Mesenchymal stem cell (in vitro differentiated cells and primary cell): ENCODE data around the gene MEAF6.
A peak's percentile ranks its signal among the peaks of the same experiment; 100 is the strongest.

Experiments used
- DNase-seq: peaks from one replicate; pipeline ENCODE4 v3.0.0-alpha.2; 2013
- H2AFZ ChIP-seq: one replicate; pipeline ENCODE4 v1.6.1; 2013; ENCODE audit warnings: low read depth, mild to moderate bottlenecking, control low read depth, inconsistent platforms, low read length, moderate library complexity
- H2AK5ac ChIP-seq: 2 replicates; pipeline ENCODE4 v1.6.1; 2013; ENCODE audit warnings: low read length, moderate library complexity, mild to moderate bottlenecking, inconsistent platforms; ENCODE audit not compliant: severe bottlenecking
- H2BK120ac ChIP-seq: one replicate; pipeline ENCODE4 v1.6.1; 2013; ENCODE audit warnings: low read depth, mild to moderate bottlenecking, inconsistent platforms, low read length, moderate library complexity
- H2BK12ac ChIP-seq, 2 experiments: one replicate each; pipeline ENCODE4 v1.6.1; 2013; ENCODE audit warnings: inconsistent platforms in 2 of 2, low read length in 2 of 2, mild to moderate bottlenecking in 2 of 2, moderate library complexity in 2 of 2, control low read depth in 1 of 2
- H2BK15ac ChIP-seq: one replicate; pipeline ENCODE4 v1.6.1; 2013; ENCODE audit warnings: mild to moderate bottlenecking, low read depth, inconsistent platforms; ENCODE audit not compliant: poor library complexity, severe bottlenecking
- H2BK5ac ChIP-seq: 2 replicates; pipeline ENCODE4 v1.6.1; 2013; ENCODE audit warnings: low read depth, mild to moderate bottlenecking, low read length, control low read depth, inconsistent platforms; ENCODE audit not compliant: poor library complexity, severe bottlenecking
- H3K14ac ChIP-seq, 2 experiments: one replicate each; pipeline ENCODE4 v1.6.1; 2013; ENCODE audit warnings: inconsistent platforms in 2 of 2, low read length in 2 of 2, control low read depth in 1 of 2, mild to moderate bottlenecking in 1 of 2, moderate library complexity in 1 of 2
- H3K18ac ChIP-seq, 2 experiments: one replicate each; pipeline ENCODE4 v1.6.1; 2013; ENCODE audit warnings: inconsistent platforms in 2 of 2, low read length in 2 of 2, control low read depth in 1 of 2, low read depth in 1 of 2, mild to moderate bottlenecking in 1 of 2
- H3K23ac ChIP-seq, 2 experiments: one replicate each; pipeline ENCODE4 v1.6.1; 2013; ENCODE audit warnings: inconsistent platforms in 2 of 2, low read length in 2 of 2, mild to moderate bottlenecking in 2 of 2, moderate library complexity in 2 of 2, control low read depth in 1 of 2
- H3K27ac ChIP-seq: 2 replicates; pipeline ENCODE4 v1.5.1; 2013; ENCODE audit warnings: mild to moderate bottlenecking, moderate library complexity, low read length, control low read depth, inconsistent platforms; ENCODE audit not compliant: poor library complexity, severe bottlenecking
- H3K27me3 ChIP-seq, 2 experiments: 2 replicates each; pipeline versions ENCODE4 v1.6.1 to v1.7.0; 2013; ENCODE audit warnings: low read length in 2 of 2, mild to moderate bottlenecking in 2 of 2, moderate library complexity in 2 of 2, control low read depth in 1 of 2, inconsistent platforms in 1 of 2; ENCODE audit not compliant: control insufficient read depth in 1 of 2, insufficient read depth in 1 of 2
- H3K36me3 ChIP-seq, 2 experiments: 2 replicates each; pipeline versions ENCODE4 v1.6.1 to v1.7.0; 2013; ENCODE audit warnings: low read length in 2 of 2, control low read depth in 1 of 2, inconsistent platforms in 1 of 2, low read depth in 1 of 2, mild to moderate bottlenecking in 1 of 2; ENCODE audit not compliant: insufficient read depth in 2 of 2, control insufficient read depth in 1 of 2
- H3K4ac ChIP-seq, 2 experiments: one replicate each; pipeline ENCODE4 v1.6.1; 2013; ENCODE audit warnings: inconsistent platforms in 2 of 2, low read length in 2 of 2, mild to moderate bottlenecking in 2 of 2, moderate library complexity in 2 of 2, control low read depth in 1 of 2, low read depth in 1 of 2
- H3K4me1 ChIP-seq: 2 replicates; pipeline ENCODE4 v1.6.1; 2013; ENCODE audit warnings: low read depth, low read length, control low read depth; ENCODE audit not compliant: control insufficient read depth, insufficient read depth
- H3K4me2 ChIP-seq: 2 replicates; pipeline ENCODE4 v1.6.1; 2013; ENCODE audit warnings: low read length, mild to moderate bottlenecking, inconsistent platforms; ENCODE audit not compliant: poor library complexity, severe bottlenecking
- H3K4me3 ChIP-seq, 2 experiments: 2 replicates each; pipeline versions ENCODE4 v1.5.1 to v1.7.0; 2013; ENCODE audit warnings: low read length in 2 of 2, mild to moderate bottlenecking in 2 of 2, control low read depth in 1 of 2, low read depth in 1 of 2; ENCODE audit not compliant: insufficient read depth in 1 of 2
- H3K79me1 ChIP-seq: replicated peaks from 2 replicates; pipeline ENCODE4 v1.6.1; 2013; ENCODE audit warnings: mild to moderate bottlenecking, control low read depth, low read length, inconsistent platforms; ENCODE audit not compliant: poor library complexity, severe bottlenecking
- H3K9ac ChIP-seq: 2 replicates; pipeline ENCODE4 v1.7.0; 2013; ENCODE audit warnings: mild to moderate bottlenecking, low read length, moderate library complexity
- H3K9me3 ChIP-seq: 2 replicates; pipeline ENCODE4 v1.7.0; 2013; ENCODE audit warnings: mild to moderate bottlenecking, low read length; ENCODE audit not compliant: control insufficient read depth
- H4K8ac ChIP-seq: one replicate; pipeline ENCODE4 v1.6.1; 2013; ENCODE audit warnings: inconsistent platforms, mild to moderate bottlenecking, low read length, moderate library complexity
- H4K91ac ChIP-seq: one replicate; pipeline ENCODE4 v1.6.1; 2013; ENCODE audit warnings: mild to moderate bottlenecking, low read length, inconsistent platforms
- WGBS: methylation state at CpG from one replicate; pipeline ENCODE4 v1.1.7; 2013; ENCODE audit warnings: mixed read lengths; 5-methylcytosine and 5-hydroxymethylcytosine counted together

The MEAF6 gene

DNA sequence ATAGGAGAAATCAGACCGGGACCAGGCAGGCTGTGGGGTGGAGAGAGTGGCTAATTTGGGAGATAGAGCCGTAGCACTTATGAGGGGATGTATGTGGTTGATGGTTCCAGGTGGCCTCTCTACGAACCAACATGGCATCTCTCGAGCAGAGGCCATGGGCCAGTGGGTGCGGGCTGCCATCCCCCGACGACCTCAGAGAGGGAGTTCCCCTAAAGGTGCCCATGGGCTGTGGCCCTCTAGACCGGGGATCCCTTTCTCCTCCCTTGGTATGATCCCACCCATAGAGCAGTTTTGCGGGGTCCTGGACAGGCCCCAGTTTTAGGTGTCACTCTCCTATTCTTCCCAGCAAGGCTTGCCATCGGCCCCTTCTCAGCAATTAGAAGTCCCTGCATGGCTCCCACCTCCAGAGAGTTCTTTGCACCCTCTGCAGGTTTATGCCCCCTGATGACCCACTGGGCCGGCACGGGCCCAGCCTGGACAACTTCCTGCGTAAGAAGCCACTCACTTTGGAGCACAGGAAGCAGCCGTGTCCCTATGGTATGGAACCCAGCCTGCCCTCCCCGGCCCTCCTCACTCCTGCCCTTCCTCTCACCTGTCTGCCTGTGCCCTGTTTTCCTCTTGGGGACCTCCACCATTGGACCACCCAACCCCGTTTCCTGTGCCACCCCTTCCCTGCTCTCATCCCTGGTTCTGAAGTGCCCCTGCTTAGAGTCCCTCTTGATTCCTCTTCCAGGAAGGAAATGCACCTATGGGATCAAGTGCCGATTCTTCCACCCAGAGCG, 32.4 kb downstream of the MEAF6 start:
- no peak overlapping the region for H2BK120ac ChIP-seq
- H3K4ac ChIP-seq = no peak overlapping the region
- H2BK12ac ChIP-seq = no peak overlapping the region
- H3K9ac ChIP-seq = no peak overlapping the region
- no peaks in the 10 kb centered on the region for H3K27me3 ChIP-seq
- H3K4me1 ChIP-seq = peaks cover 49% of the 10 kb centered on the region
- no peak overlapping the region for H3K27ac ChIP-seq
- H3K9me3 ChIP-seq = no peaks in the 10 kb centered on the region
- no peak overlapping the region for H3K4me3 ChIP-seq
- H4K8ac ChIP-seq = no peak overlapping the region
- no peak overlapping the region for H2AFZ ChIP-seq
- peak overlapping the region; percentile 19 for H2BK15ac ChIP-seq
- H2AK5ac ChIP-seq = no peak overlapping the region
- H3K79me1 ChIP-seq = peaks cover 32% of the 10 kb centered on the region
- no peak overlapping the region for H2BK5ac ChIP-seq
- 95% methylated on average over 18 of the region's 18 CpGs for WGBS
- no peak for DNase-seq
- no peak overlapping the region for H3K4me2 ChIP-seq
- H4K91ac ChIP-seq = no peak overlapping the region
- no peak overlapping the region for H3K14ac ChIP-seq
- no peak overlapping the region for H3K23ac ChIP-seq
- no peak overlapping the region for H3K18ac ChIP-seq
- H3K36me3 ChIP-seq = peaks cover 68 to 80% of the 10 kb centered on the region in 2 experiments

DNA sequence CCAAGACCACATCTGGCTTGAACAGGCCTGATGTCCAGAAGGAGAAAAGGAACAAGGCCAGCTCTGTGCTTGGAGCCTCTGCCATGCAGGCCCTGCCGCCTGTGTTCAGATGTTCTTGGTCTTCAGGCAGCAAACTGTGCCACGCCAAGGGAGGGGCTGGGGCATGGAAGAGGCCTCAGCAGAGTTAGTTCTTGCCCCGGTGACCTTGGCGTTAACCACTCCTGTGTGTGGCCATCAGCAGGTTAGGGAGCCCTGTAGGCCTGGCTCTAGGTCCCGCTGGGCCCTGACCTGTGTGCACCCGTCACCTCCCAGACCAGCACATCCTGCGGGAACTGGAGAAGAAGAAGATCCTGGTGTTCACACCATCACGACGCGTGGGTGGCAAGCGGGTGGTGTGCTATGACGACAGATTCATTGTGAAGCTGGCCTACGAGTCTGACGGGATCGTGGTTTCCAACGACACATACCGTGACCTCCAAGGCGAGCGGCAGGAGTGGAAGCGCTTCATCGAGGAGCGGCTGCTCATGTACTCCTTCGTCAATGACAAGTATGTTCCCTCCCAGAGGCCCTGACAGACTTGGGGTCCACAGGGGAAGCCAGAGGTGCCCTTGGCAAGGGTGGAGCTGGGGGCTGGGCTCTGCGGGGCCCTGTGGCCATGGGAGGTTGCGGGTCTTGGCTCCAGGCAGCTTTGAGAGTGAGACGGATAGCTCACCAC, 33.1 kb downstream of the MEAF6 start:
- Histone ChIP-seq H3K18ac (no peak overlapping the region), H3K9me3 (no peaks in the 10 kb centered on the region), H3K4me1 (peaks cover 49% of the 10 kb centered on the region), H2BK15ac (peak overlapping the region; percentile 19), H3K27me3 (no peaks in the 10 kb centered on the region), H2AK5ac (no peak overlapping the region), H3K23ac (no peak overlapping the region), H3K79me1 (peaks cover 30% of the 10 kb centered on the region), H3K4ac (no peak overlapping the region), H3K27ac (no peak overlapping the region), H2BK120ac (no peak overlapping the region), H4K91ac (no peak overlapping the region), H4K8ac (no peak overlapping the region), H3K36me3 (peaks cover 68 to 78% of the 10 kb centered on the region in 2 experiments), H3K14ac (no peak overlapping the region), H2BK5ac (no peak overlapping the region), H2AFZ (no peak overlapping the region), H3K4me2 (no peak overlapping the region), H3K9ac (no peak overlapping the region), H2BK12ac (peak overlapping the region in 1 of 2 experiments; percentile 11), H3K4me3 (no peak overlapping the region)
- no peak for DNase-seq
- 95% methylated on average over 26 of the region's 26 CpGs for WGBS

DNA sequence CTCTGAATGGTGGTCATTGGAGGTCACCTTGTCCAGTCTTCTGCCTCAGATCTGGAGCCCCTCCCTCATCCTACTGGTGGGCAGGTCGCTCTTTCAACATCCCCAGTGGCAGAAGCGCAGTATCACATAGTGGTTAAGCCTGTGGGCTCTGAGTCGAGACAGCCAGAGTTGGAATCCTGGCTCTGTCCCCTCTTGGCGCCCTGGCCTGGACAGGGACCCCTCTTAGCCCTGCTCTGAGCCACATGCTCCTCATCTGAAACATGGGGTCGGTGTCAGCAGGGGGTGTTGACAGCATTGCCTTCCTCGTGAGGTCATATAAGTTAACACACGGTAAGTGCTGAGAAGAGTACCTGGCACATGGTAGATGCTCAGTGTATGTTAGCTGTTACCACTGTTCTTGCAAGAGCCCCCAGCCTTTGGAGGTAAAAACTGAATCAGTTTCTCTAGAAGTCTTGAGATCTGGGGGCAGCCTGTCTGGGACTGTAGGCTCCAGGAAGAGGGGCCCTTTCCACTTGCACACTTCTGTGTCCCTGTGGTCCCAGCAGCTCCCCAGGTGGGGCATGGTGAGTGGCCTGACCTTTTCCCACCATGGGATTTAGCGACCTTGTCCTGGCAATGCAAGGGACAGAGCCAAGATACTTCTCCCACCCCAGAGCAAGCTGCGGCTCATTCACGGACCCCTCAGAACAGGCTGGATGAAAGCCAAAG, 33.8 kb downstream of the MEAF6 start:
- Histone ChIP-seq H3K27ac (no peak overlapping the region), H4K91ac (no peak overlapping the region), H2BK15ac (no peak overlapping the region), H2BK120ac (no peak overlapping the region), H3K4ac (peak overlapping the region in 1 of 2 experiments; percentile 85), H3K4me2 (no peak overlapping the region), H3K79me1 (peaks cover 27% of the 10 kb centered on the region), H3K36me3 (peaks cover 74 to 82% of the 10 kb centered on the region in 2 experiments), H3K9ac (peak overlapping the region; percentile 97), H2BK12ac (no peak overlapping the region), H3K4me1 (peaks cover 54% of the 10 kb centered on the region), H3K9me3 (no peaks in the 10 kb centered on the region), H2BK5ac (no peak overlapping the region), H3K27me3 (no peaks in the 10 kb centered on the region), H3K4me3 (no peak overlapping the region), H3K23ac (no peak overlapping the region), H2AK5ac (peak overlapping the region; percentile 84), H4K8ac (peak overlapping the region; percentile 45), H3K18ac (no peak overlapping the region), H3K14ac (no peak overlapping the region), H2AFZ (no peak overlapping the region)
- WGBS = 95% methylated on average over 10 of the region's 10 CpGs
- DNase-seq = no peak

DNA sequence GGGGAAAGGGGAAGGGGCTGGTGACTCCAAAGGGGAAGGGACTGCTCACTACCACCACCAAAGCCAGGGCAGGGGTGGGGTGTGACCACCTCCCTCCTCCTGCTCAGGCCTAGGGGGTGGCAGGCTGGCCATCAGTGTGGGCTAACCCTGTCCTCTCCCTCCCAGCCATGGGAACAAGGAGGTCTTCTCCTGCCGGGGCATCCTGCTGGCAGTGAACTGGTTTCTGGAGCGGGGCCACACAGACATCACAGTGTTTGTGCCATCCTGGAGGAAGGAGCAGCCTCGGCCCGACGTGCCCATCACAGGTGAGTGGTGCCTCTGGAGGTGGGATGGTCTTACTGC, 34.5 kb downstream of the MEAF6 start:
- Histone ChIP-seq H4K8ac (peak overlapping the region; percentile 87), H3K14ac (peak overlapping the region in 1 of 2 experiments; percentile 89), H3K27me3 (no peaks in the 10 kb centered on the region), H2BK5ac (no peak overlapping the region), H3K4me3 (peak overlapping the region in 1 of 2 experiments; percentile 79), H3K18ac (peak overlapping the region; percentile 86 to 91), H3K23ac (no peak overlapping the region), H2BK12ac (peak overlapping the region; percentile 80 to 97), H4K91ac (peak overlapping the region; percentile 87), H3K36me3 (peaks cover 76 to 80% of the 10 kb centered on the region in 2 experiments), H3K4me2 (peak overlapping the region; percentile 52), H3K79me1 (peaks cover 27% of the 10 kb centered on the region), H2AK5ac (peak overlapping the region; percentile 84), H3K9ac (peak overlapping the region; percentile 97), H3K4me1 (peaks cover 54% of the 10 kb centered on the region), H3K4ac (peak overlapping the region; percentile 9 to 85), H2BK120ac (no peak overlapping the region), H2BK15ac (peak overlapping the region; percentile 82), H2AFZ (no peak overlapping the region), H3K27ac (peak overlapping the region; percentile 62), H3K9me3 (no peaks in the 10 kb centered on the region)
- DNase-seq = no peak
- 95% methylated on average over 5 of the region's 5 CpGs for WGBS
